Ovary (tissue), 9 donors: ENCODE measurements around the gene MYH6. TPM values are rescaled to one million over a fixed set of nuclear protein-coding genes. Genes with fewer than 3 reads are reported as not detected.

Experiments
- DNase-seq, 5 donors: peaks; one replicate each; pipeline ENCODE4 v3.0.0-alpha.2; 2019 to 2020
- H3K27ac ChIP-seq, 2 donors: fragments of 200-600 bp; one replicate each; pipeline versions ENCODE4 v1.5.1 to v1.8.0; 2019 to 2022
- H3K27me3 ChIP-seq: fragments of 200-600 bp; one replicate; pipeline ENCODE4 v1.8.0; 2022
- H3K36me3 ChIP-seq: fragments of 200-600 bp; sonication (generic); one replicate; pipeline ENCODE4 v1.5.1; 2019
- H3K4me1 ChIP-seq: one replicate; pipeline ENCODE4 v1.8.1; 2013; ENCODE audit warnings: mild to moderate bottlenecking, moderate library complexity; ENCODE audit not compliant: insufficient read depth
- H3K4me3 ChIP-seq: fragments of 200-600 bp; sonication (generic); one replicate; pipeline ENCODE4 v1.5.1; 2017
- H3K9me3 ChIP-seq, 2 donors: fragments of 200-600 bp in 1 of 2; sonication (generic) in 1 of 2; one replicate each; pipeline versions ENCODE4 v1.5.1 to v1.8.1; 2013 to 2019; ENCODE audit warnings: mild to moderate bottlenecking in 1 of 2, moderate library complexity in 1 of 2
- CTCF ChIP-seq, 3 donors: fragments of 450-650 bp in 2 of 3; fragments of 200-600 bp in 1 of 3; IDR thresholded peaks; one replicate each; pipeline versions ENCODE4 v1.5.1 to v1.8.0; 2016 to 2022; ENCODE audit warnings: antibody characterized with exemption in 3 of 3, mild to moderate bottlenecking in 1 of 3
- EP300 ChIP-seq: sonication (generic); formaldehyde crosslinking; IDR thresholded peaks from one replicate; pipeline ENCODE4 v1.6.1; 2017; ENCODE audit warnings: antibody characterized with exemption
- POLR2A ChIP-seq: fragments of 450-650 bp; IDR thresholded peaks from one replicate; pipeline ENCODE4 v1.6.1; 2017; ENCODE audit warnings: antibody characterized with exemption, mild to moderate bottlenecking, moderate library complexity
- WGBS, 3 donors: extraction: QIAGEN DNeasy Blood & Tissue Kit in 1 of 3; methylation state at CpG; one replicate each; pipeline versions ENCODE4 v1.1.5 to v1.1.7; 2013 to 2017; 5-methylcytosine and 5-hydroxymethylcytosine counted together
- intact Hi-C, 4 donors: fragments of 100-400 bp; cut with DNase I; formaldehyde crosslinking; loops; one replicate each; pipeline versions ENCODE4 v1.11.0 to v1.15.1; 2022 to 2023
- polyA plus RNA-seq, 2 donors: library from polyadenylated mRNA; stranded (reverse); fragments of 200-250 nt in 1 of 2; fragments of 350-450 nt in 1 of 2; fragmentation: Illumina TruSeq in 1 of 2; extraction: RNeasy Lipid Tissue Mini Kit (QIAGEN cat#74804) in 1 of 2; gene quantifications; one replicate each; pipeline ENCODE4 v1.2.3, GENCODE V29; 2013 to 2014
- total RNA-seq, 7 donors: library from RNA; depleted of rRNA in 2 of 7; stranded (reverse); fragments of >200 nt in 2 of 7; fragmentation: NEBNext Ultra II Directional in 3 of 7; extraction: Animal tissue kit (Norgen Biotek cat#: 25700) in 3 of 7; gene quantifications; one replicate each; pipeline versions ENCODE4 v1.1.0 to v1.2.4, GENCODE V29; 2016 to 2023
- donor health status: DM: no; HTN: no; CAD: no; lungs with moderate emphysema.
- donor health status: DM: no; HTN: no; CAD: no.
- donor health status: Bipolar disorder and iron deficiency.
- donor health status: DM: yes; HTN: yes; CAD: no.
- donor health status: DM: no; HTN: no; CAD: no.
- donor health status: DM: yes; HTN: yes; CAD: no.

Gene MYH6
- total and polyA plus RNA-seq, 9 donors = 0.07 to 1.1 (median 0.50) TPM; not detected in 4

DNA sequence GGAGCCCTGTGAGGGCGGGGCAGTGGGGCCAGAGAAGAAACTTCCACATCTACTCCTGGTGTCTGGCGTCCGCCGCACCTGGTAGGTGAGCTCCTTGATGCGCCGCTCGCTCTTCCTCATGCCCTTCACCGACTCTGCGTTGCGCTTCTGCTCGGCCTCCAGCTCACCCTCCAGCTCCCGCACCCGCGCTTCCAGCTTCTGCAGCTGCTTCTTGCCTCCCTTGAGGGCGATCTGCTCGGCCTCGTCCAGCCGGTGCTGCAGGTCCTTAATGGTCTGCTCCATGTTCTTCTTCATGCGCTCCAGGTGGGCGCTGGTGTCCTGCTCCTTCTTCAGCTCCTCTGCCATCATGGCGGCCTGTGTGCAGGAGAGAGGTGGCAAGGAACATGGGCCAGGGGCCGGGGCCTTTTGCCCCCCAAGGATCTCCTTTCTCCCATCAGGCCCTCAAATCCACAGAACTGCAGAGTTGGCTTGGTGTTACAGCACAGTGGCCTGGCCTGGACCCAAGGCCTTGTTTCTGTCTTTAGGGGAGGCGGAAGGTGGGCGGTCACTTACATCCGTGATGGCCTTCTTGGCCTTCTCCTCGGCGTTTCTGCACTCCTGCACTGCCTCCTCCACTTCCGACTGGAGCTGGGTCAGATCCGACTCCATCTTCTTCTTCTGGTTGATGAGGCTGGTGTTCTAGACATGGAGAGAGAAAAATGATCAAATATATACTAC is 23.6 kb downstream of the MYH6 start:
- H3K9me3 ChIP-seq = no peaks in the 10 kb centered on the region
- H3K36me3 ChIP-seq = no peaks in the 10 kb centered on the region
- H3K4me3 ChIP-seq = no peak overlapping the region
- DNase-seq = no peak
- H3K27me3 ChIP-seq = no peaks in the 10 kb centered on the region
- H3K4me1 ChIP-seq = no peaks in the 10 kb centered on the region
- TF ChIP-seq CTCF (IDR thresholded peaks at IDR 0.05) = no peak
- no peak overlapping the region for H3K27ac ChIP-seq
- 84 to 87% (median 84%) methylated on average over 29 of the region's 29 CpGs for WGBS, 3 donors
- intact Hi-C loops = loop anchor here in 2 of 4 donors (5.0 kb wide), 2 partner anchors 57 to 117 kb away; no protein-coding TSS in a partner anchor

GRCh38 chr14:23382731-23383440 is 25.2 kb downstream of the MYH6 start:
- no peak overlapping the region for H3K4me3 ChIP-seq
- H3K9me3 ChIP-seq = no peaks in the 10 kb centered on the region
- intact Hi-C loops = loop anchor here in 2 of 4 donors (5.0 kb wide), 2 partner anchors 56 to 116 kb away; no protein-coding TSS in a partner anchor
- TF ChIP-seq POLR2A (no peak), CTCF (IDR thresholded peaks at IDR 0.05) (no peak), EP300 (no peak)
- no peaks in the 10 kb centered on the region for H3K27me3 ChIP-seq
- no peak for DNase-seq
- no peak overlapping the region for H3K27ac ChIP-seq
- 68 to 79% (median 71%) methylated on average over 10 of the region's 10 CpGs for WGBS, 3 donors
- no peaks in the 10 kb centered on the region for H3K4me1 ChIP-seq
- no peaks in the 10 kb centered on the region for H3K36me3 ChIP-seq

GRCh38 chr14:23382276-23382675 is 25.8 kb downstream of the MYH6 start:
- intact Hi-C loops = loop anchor here in 2 of 4 donors (5.0 kb wide), 2 partner anchors 55 to 115 kb away; no protein-coding TSS in a partner anchor
- WGBS, 3 donors = 84 to 90% (median 89%) methylated on average over 6 of the region's 6 CpGs

DNA sequence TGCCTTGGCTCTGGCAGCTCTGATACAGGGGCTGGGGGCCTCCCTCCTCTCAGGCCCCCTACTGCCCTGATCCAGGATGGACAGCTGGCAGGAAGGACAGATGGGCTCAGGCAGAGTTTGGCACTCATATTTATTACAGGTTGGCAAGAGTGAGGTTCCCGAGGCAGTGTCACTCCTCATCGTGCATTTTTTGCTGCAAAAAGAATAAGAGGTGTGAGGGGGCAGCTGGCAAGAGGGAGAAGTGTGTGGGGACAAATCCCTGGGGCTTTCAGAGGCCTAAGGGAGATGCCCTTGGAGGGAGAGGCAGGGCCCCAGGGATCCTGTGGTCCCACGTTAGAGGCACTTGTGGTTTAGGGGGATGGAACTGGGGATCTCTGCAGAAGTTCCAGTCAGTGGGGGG is 26.2 kb downstream of the MYH6 start:
- Histone ChIP-seq H3K27ac (no peak overlapping the region), H3K36me3 (no peaks in the 10 kb centered on the region), H3K4me3 (no peak overlapping the region), H3K9me3 (no peaks in the 10 kb centered on the region), H3K4me1 (no peaks in the 10 kb centered on the region), H3K27me3 (no peaks in the 10 kb centered on the region)
- intact Hi-C loops = loop anchor here in 2 of 4 donors (5.0 kb wide), 2 partner anchors 55 to 115 kb away; no protein-coding TSS in a partner anchor
- WGBS, 3 donors = 54 to 67% (median 55%) methylated on average over 3 of the region's 3 CpGs
- TF ChIP-seq POLR2A (no peak), EP300 (no peak), CTCF (IDR thresholded peaks at IDR 0.05) (no peak)
- no peak for DNase-seq

More at GRCh38 chr14:23382276-23382675, 25.8 kb downstream of the MYH6 start:
- TF ChIP-seq POLR2A = no peak
- no peak for TF ChIP-seq EP300
- no peak for TF ChIP-seq CTCF (IDR thresholded peaks at IDR 0.05)
- Histone ChIP-seq H3K27ac (no peak overlapping the region), H3K36me3 (no peaks in the 10 kb centered on the region), H3K9me3 (no peaks in the 10 kb centered on the region), H3K27me3 (no peaks in the 10 kb centered on the region), H3K4me3 (no peak overlapping the region), H3K4me1 (no peaks in the 10 kb centered on the region)
- no peak for DNase-seq
